Measurements from ENCODE around the gene ATP9A. TPM values are rescaled to one million over a fixed set of nuclear protein-coding genes. Genes with fewer than 3 reads are reported as not detected.

Gene ATP9A
- total RNA-seq, 1 experiment from 2014 or later, result 31.3 TPM

- Histone ChIP-seq H4K20me1 (ENCODE audit: low read length) (no peaks in the 10 kb centered on the region), H3K27ac (ENCODE audit: low read length) (no peak overlapping the region), H3K27me3 (ENCODE audit: low read length) (no peaks in the 10 kb centered on the region), H3K4me2 (ENCODE audit: low read length) (no peak overlapping the region), H3F3A (ENCODE audit: low read length, unreplicated experiment) (no peaks in the 10 kb centered on the region), H3K4me3 (ENCODE audit: low read length) (no peak overlapping the region), H3K4me1 (ENCODE audit: insufficient read depth, low read length) (no peaks in the 10 kb centered on the region), H2AFZ (ENCODE audit: low read length) (no peak overlapping the region), H3K36me3 (ENCODE audit: low read depth, low read length) (peaks cover 7% of the 10 kb centered on the region; the same call in 1 of the 2 replicates), H3K9ac (ENCODE audit: low read length) (no peak overlapping the region), H3K9me3 (ENCODE audit: low read length) (no peaks in the 10 kb centered on the region), H3K9me2 (replicated peaks; ENCODE audit: low read length) (no peaks in the 10 kb centered on the region), H3K79me2 (ENCODE audit: low read length) (no peaks in the 10 kb centered on the region)
- CTCF ChIA-PET, result no interaction called here
- intact Hi-C loops (cut with micrococcal nuclease), result no loop called here
- POLR2A ChIA-PET (ENCODE audit: unreplicated experiment), result no interaction called here
- TF ChIP-seq CTCF (conservative IDR thresholded peaks at IDR 0.05; ENCODE audit: low read depth, low read length) (no peak), EZH2 (IDR thresholded peaks at IDR 0.05; ENCODE audit: low read length, unreplicated experiment) (no peak), EZH2phosphoT487 (IDR thresholded peaks at IDR 0.05; ENCODE audit: borderline replicate concordance, low read length) (no peak)
- ATAC-seq (no peak), DNase-seq (no peak)
- BruUV-seq (replicated peaks), result no TSS peak
These were observed 163.3 kb downstream of the ATP9A start for GRCh38 chr20:51604851-51605250.

GRCh38 chr20:51602131-51602530 lies 166.1 kb downstream of the ATP9A start:
- POLR2A ChIA-PET (ENCODE audit: unreplicated experiment), result no interaction called here

More at GRCh38 chr20:51602131-51602530, 166.1 kb downstream of the ATP9A start:
- Histone ChIP-seq H3K9me3 (ENCODE audit: low read length) (no peaks in the 10 kb centered on the region), H3K9me2 (replicated peaks; ENCODE audit: low read length) (no peaks in the 10 kb centered on the region), H3K27ac (ENCODE audit: low read length) (no peak overlapping the region), H3K27me3 (ENCODE audit: low read length) (no peaks in the 10 kb centered on the region), H3K36me3 (ENCODE audit: low read depth, low read length) (peaks cover 7% of the 10 kb centered on the region; the same call in 1 of the 2 replicates), H3K79me2 (ENCODE audit: low read length) (no peaks in the 10 kb centered on the region), H3K4me3 (ENCODE audit: low read length) (no peak overlapping the region), H3F3A (ENCODE audit: low read length, unreplicated experiment) (no peaks in the 10 kb centered on the region), H4K20me1 (ENCODE audit: low read length) (no peaks in the 10 kb centered on the region), H3K4me1 (ENCODE audit: insufficient read depth, low read length) (no peaks in the 10 kb centered on the region), H3K9ac (ENCODE audit: low read length) (no peak overlapping the region), H3K4me2 (ENCODE audit: low read length) (no peak overlapping the region), H2AFZ (ENCODE audit: low read length) (no peak overlapping the region)
- DNase-seq (no peak), ATAC-seq (no peak)
- no peak for TF ChIP-seq EZH2 (IDR thresholded peaks at IDR 0.05; ENCODE audit: low read length, unreplicated experiment)
- no peak for TF ChIP-seq EZH2phosphoT487 (IDR thresholded peaks at IDR 0.05; ENCODE audit: borderline replicate concordance, low read length)
- no peak for TF ChIP-seq CTCF (conservative IDR thresholded peaks at IDR 0.05; ENCODE audit: low read depth, low read length)
- intact Hi-C loops (cut with micrococcal nuclease), result no loop called here
- no TSS peak for BruUV-seq (replicated peaks)
- CTCF ChIA-PET, result no interaction called here

All from PC-3 (cell line).